ENCODE data around the gene MPDZ.

DNA sequence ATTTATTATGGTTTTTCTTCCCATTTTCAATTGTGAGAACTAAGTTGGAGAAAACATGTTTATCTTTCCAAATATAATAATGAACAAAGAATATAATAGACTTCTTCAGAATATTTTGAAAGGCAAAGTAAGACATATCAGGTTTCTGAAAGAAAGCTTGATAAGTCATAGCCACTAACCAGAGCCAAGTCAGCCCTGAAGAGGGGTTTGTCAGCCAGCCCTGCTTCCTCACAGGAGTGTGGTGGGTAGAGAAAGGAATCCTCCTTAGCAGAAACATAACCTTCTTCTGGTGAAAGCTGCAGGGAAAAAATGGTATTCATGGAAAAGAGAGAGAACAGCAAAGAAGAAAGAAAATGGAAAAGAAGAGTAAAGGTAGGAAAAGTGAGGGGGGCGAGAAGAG is 93.4 kb downstream of the MPDZ start:
- TF ChIP-seq EZH2 (IDR thresholded peaks at IDR 0.05; ENCODE audit: low read depth), result no peak
- TF ChIP-seq, protein P1, sequence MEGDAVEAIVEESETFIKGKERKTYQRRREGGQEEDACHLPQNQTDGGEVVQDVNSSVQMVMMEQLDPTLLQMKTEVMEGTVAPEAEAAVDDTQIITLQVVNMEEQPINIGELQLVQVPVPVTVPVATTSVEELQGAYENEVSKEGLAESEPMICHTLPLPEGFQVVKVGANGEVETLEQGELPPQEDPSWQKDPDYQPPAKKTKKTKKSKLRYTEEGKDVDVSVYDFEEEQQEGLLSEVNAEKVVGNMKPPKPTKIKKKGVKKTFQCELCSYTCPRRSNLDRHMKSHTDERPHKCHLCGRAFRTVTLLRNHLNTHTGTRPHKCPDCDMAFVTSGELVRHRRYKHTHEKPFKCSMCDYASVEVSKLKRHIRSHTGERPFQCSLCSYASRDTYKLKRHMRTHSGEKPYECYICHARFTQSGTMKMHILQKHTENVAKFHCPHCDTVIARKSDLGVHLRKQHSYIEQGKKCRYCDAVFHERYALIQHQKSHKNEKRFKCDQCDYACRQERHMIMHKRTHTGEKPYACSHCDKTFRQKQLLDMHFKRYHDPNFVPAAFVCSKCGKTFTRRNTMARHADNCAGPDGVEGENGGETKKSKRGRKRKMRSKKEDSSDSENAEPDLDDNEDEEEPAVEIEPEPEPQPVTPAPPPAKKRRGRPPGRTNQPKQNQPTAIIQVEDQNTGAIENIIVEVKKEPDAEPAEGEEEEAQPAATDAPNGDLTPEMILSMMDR (conservative IDR thresholded peaks at IDR 0.05), result no peak
